BJ (cell line): ENCODE measurements around the gene GCLC. TPM values are rescaled to one million over a fixed set of nuclear protein-coding genes. Genes with fewer than 3 reads are reported as not detected.

Experiments used
- CTCF ChIA-PET: fragments of 350-600 bp; formaldehyde crosslinking; extraction: SDS; loops from one replicate; lab custom pipeline; 2021; ENCODE audit warnings: antibody characterized with exemption, inconsistent platforms; lab: Yijun Ruan, JAX
- POLR2A ChIA-PET: fragments of 300-600 bp; sonication (Branson Sonifier 250); formaldehyde crosslinking; extraction: SDS; loops from one replicate; lab custom pipeline; 2021; ENCODE audit warnings: antibody characterized with exemption; lab: Charles Lee
- DNase-seq: peaks from one replicate; pipeline ENCODE4 v3.0.0-alpha.2; 2011; ENCODE audit warnings: low read depth
- H3K27me3 ChIP-seq: 2 replicates; pipeline ENCODE4 v1.6.0; 2011; ENCODE audit warnings: low read length; ENCODE audit not compliant: control insufficient read depth, insufficient read depth
- H3K36me3 ChIP-seq: 2 replicates; pipeline ENCODE4 v1.5.1; 2011; ENCODE audit warnings: low read length; ENCODE audit not compliant: control insufficient read depth, insufficient read depth
- H3K4me3 ChIP-seq: 2 replicates; pipeline ENCODE4 v1.5.1; 2011; ENCODE audit warnings: low read depth, mild to moderate bottlenecking, control low read depth, low read length
- CTCF ChIP-seq: IDR thresholded peaks from 2 replicates; pipeline ENCODE4 v1.5.1; 2011; ENCODE audit warnings: low read depth, mild to moderate bottlenecking, control low read depth, inconsistent platforms, low read length, moderate library complexity; ENCODE audit not compliant: insufficient read depth
- polyA plus RNA-seq: library from polyadenylated mRNA; depleted of rRNA; stranded (reverse); fragments of >200 nt; gene quantifications from 2 replicates; pipeline ENCODE4 v1.2.3, GENCODE V29; 2011

GCLC gene
- polyA plus RNA-seq, 1 experiment = 8.4 TPM

- no peak for DNase-seq
- H3K36me3 ChIP-seq = no peaks in the 10 kb centered on the region
- H3K4me3 ChIP-seq = no peak overlapping the region
- TF ChIP-seq CTCF = no peak
- ChIA-PET POLR2A (no interaction called here), CTCF (no interaction called here)
- no peaks in the 10 kb centered on the region for H3K27me3 ChIP-seq
Measured at GRCh38 chr6:53587291-53587690, 42.4 kb upstream of the GCLC start.

GRCh38 chr6:53585208-53585900 is 40.5 kb upstream of the GCLC start:
- CTCF ChIA-PET = interaction anchor here (1.4 kb wide), 1 partner anchor 9 kb away, joined by 4 read pairs; no protein-coding TSS in a partner anchor
- POLR2A ChIA-PET = no interaction called here
- no peak for TF ChIP-seq CTCF

GRCh38 chr6:53584726-53585125 is 39.8 kb upstream of the GCLC start:
- no peak for DNase-seq
- TF ChIP-seq CTCF = no peak

More at GRCh38 chr6:53585208-53585900, 40.5 kb upstream of the GCLC start:
- no peak for DNase-seq
- Histone ChIP-seq H3K4me3 (no peak overlapping the region), H3K27me3 (no peaks in the 10 kb centered on the region), H3K36me3 (no peaks in the 10 kb centered on the region)

GRCh38 chr6:53583451-53583850 is 38.5 kb upstream of the GCLC start:
- TF ChIP-seq CTCF = no peak
- Histone ChIP-seq H3K36me3 (no peaks in the 10 kb centered on the region), H3K4me3 (no peak overlapping the region), H3K27me3 (no peaks in the 10 kb centered on the region)
- ChIA-PET CTCF (no interaction called here), POLR2A (no interaction called here)
- DNase-seq = no peak

More at GRCh38 chr6:53584726-53585125, 39.8 kb upstream of the GCLC start:
- Histone ChIP-seq H3K36me3 (no peaks in the 10 kb centered on the region), H3K27me3 (no peaks in the 10 kb centered on the region), H3K4me3 (no peak overlapping the region)
- CTCF ChIA-PET = interaction anchor here (1.4 kb wide), 1 partner anchor 10 kb away, joined by 4 read pairs; no protein-coding TSS in a partner anchor
- POLR2A ChIA-PET = no interaction called here

- no peak overlapping the region for H3K4me3 ChIP-seq
- H3K27me3 ChIP-seq = no peaks in the 10 kb centered on the region
- no peak for TF ChIP-seq CTCF
- CTCF ChIA-PET = no interaction called here
- POLR2A ChIA-PET = no interaction called here
- DNase-seq = no peak
- H3K36me3 ChIP-seq = no peaks in the 10 kb centered on the region
Measured at GRCh38 chr6:53582963-53583362, 38.1 kb upstream of the GCLC start.
